ENCODE data around the gene FBF1.

- TF ChIP-seq TAF1 (IDR thresholded peaks at IDR 0.05; ENCODE audit: borderline replicate concordance, insufficient read depth, low read length), result no peak
- TF ChIP-seq POLR2AphosphoS5 (IDR thresholded peaks at IDR 0.05; ENCODE audit: low read depth, low read length), result no peak
- TF ChIP-seq REST (IDR thresholded peaks at IDR 0.05; ENCODE audit: insufficient read depth in 1 of 2, low read depth in 2 of 2, low read length in 2 of 2), result no peak
These were observed 13.4 kb downstream of the FBF1 start for GRCh38 chr17:75927286-75927922.

Measured in PFSK-1 (cell line).